ENCODE data around the gene GABRG3. TPM values are rescaled to one million over a fixed set of nuclear protein-coding genes. Genes with fewer than 3 reads are reported as not detected.

Gene GABRG3
- total and polyA plus RNA-seq, 9 of the 15 experiments (the other 6 are each of a cell fraction or from before 2014, with no cell fraction given) = 4.0 to 15.1 (median 11.2) TPM

- Histone ChIP-seq H3K9ac (ENCODE audit: insufficient read depth in 1 of 2, low read depth in 2 of 2, low read length in 2 of 2) (peak overlapping the region in 1 of 2 experiments; percentile 69; a peak in 2 of 4 replicates), H3K27me3 (ENCODE audit: control insufficient read depth in 2 of 2, insufficient read depth in 2 of 2, low read length in 2 of 2) (no peaks in the 10 kb centered on the region), H3K4me1 (replicated peaks in 1 of 2; ENCODE audit: control insufficient read depth in 2 of 2, insufficient read depth in 2 of 2, low read length in 2 of 2) (peaks cover 26 to 61% of the 10 kb centered on the region in 2 experiments; a peak in 4 of 5 replicates), H3K4me2 (ENCODE audit: insufficient read depth, low read length) (peak overlapping the region; percentile 7; the same call in 1 of the 2 replicates), H2AFZ (ENCODE audit: low read depth, low read length) (no peak overlapping the region), H3K9me3 (replicated peaks; ENCODE audit: control insufficient read depth, insufficient read depth, low read depth, low read length) (peaks cover 13% of the 10 kb centered on the region), H3K79me2 (ENCODE audit: control insufficient read depth, insufficient read depth, low read length) (peaks cover 84% of the 10 kb centered on the region), H3K4me3 (no peak overlapping the region), H3K27ac (ENCODE audit: extremely low read depth, low read depth, low read length) (no peak overlapping the region), H4K20me1 (replicated peaks; ENCODE audit: control insufficient read depth, insufficient read depth, low read length) (no peaks in the 10 kb centered on the region), H3K9me1 (ENCODE audit: control insufficient read depth, insufficient read depth, low read length) (no peaks in the 10 kb centered on the region), H3K36me3 (ENCODE audit: control insufficient read depth, insufficient read depth, low read length) (peaks cover 12% of the 10 kb centered on the region; the same call in 2 of the 3 replicates)
- no peak for TF ChIP-seq NFIX (CRISPR knock-in tag; IDR thresholded peaks at IDR 0.05; ENCODE audit: low read depth)
- TF ChIP-seq FOSL1 (tag; conservative IDR thresholded peaks at IDR 0.05) = peak; percentile 31; the same call in 1 of the 2 replicates
- TF ChIP-seq JUN (IDR thresholded peaks at IDR 0.05; ENCODE audit: borderline replicate concordance, low read depth, low read length) = 0 out of 2 replicates have a peak, but pooled peaks have one; percentile 14
- no peak for TF ChIP-seq JUN (CRISPR knock-in tag; IDR thresholded peaks at IDR 0.05; ENCODE audit: borderline replicate concordance)
- TF ChIP-seq ATF3 (IDR thresholded peaks at IDR 0.05) = peak; percentile 68
- no peak for TF ChIP-seq ATF3 (CRISPR knock-in tag; conservative IDR thresholded peaks at IDR 0.05)
- TF ChIP-seq ZNF436 (CRISPR knock-in tag; IDR thresholded peaks at IDR 0.05) = no peak
- TF ChIP-seq JUND (IDR thresholded peaks at IDR 0.05; ENCODE audit: borderline replicate concordance, low read depth, low read length) = 0 out of 2 replicates have a peak, but pooled peaks have one; percentile 37
- no peak for TF ChIP-seq JUND (tag; IDR thresholded peaks at IDR 0.05; ENCODE audit: borderline replicate concordance, low read depth, low read length)
- no peak for FAIRE-seq
- ATAC-seq = no peak
- in situ Hi-C loops (cut with MboI) = no loop called here
- CTCF ChIA-PET (ENCODE audit: low intra/inter-chr PET ratio) = no interaction called here
- intact Hi-C loops (cut with micrococcal nuclease) = loop anchor here (10.0 kb wide), 1 partner anchor 62 kb away; no protein-coding TSS in a partner anchor
- 72% methylated on average over 7 of the region's 7 CpGs for WGBS (ENCODE audit: insufficient coverage, low coverage, missing lambda C conversion rate)
- POLR2A ChIA-PET = interaction anchor here (0.9 kb wide), 1 partner anchor 9 kb away, joined by 3 read pairs; no protein-coding TSS in a partner anchor
- BruUV-seq (replicated peaks) = no TSS peak
- DNase-seq (ENCODE audit: extremely low read depth in 1 of 4, low spot score in 3 of 4) = no peak
These were observed 155.5 kb downstream of the GABRG3 start for GRCh38 chr15:27126449-27126848.

All from K562 (cell line).